Anterior cingulate cortex (tissue), 58 donors: ENCODE results near the gene RNPEP.
"Not testable (repeated sequence)": the region's sequence is repeated elsewhere in the genome, so short reads cannot be mapped to it uniquely, and the experiment has no call there.

Source experiments
- DNase-seq, 58 donors: peaks; one replicate each; lab custom pipeline; 2025; lab: John Stamatoyannopoulos, UW

The RNPEP gene

DNA sequence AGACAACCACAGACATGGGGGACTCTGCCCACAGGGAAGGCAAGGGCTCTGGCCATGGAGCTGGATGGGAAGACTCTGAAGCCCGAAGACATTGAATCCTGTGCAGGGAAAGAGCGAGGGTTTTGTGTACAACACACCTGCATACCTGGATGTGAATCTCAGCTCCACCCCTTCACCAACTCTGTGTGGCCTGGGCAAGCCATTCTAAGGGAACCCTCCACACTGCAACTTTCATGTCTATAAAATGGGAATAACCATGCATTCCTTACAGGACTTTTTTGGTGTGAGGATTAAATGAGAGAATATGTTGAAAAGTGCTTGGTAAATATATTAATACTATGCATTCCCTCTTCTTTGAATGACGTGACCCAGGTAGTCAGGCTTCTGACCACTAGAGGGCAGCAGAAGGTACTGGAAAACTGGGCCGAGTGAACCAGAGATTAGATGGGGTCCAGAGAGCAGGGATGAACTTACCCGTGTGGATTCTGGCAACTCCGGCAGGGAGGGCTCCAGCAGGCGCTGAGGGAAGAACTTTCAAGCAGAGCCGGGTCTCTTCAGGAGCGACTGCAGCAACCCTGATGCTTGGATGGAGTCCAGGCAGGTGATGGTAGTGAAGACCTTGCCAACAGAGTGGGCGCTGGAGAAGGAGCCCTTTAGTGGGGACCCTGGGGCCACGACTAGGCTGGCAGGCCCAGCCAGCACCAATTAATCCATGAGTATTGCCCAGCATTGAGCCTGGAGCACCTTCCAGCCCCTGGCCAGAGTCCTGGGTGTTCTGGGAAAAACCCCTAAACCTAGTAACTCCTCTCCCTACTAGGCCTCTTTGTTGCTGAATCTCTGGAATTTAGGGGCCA lies 27.1 kb downstream of the RNPEP start:
- peak in 52 of 58 donors; percentile 17 to 83 (median 52) for DNase-seq

DNA sequence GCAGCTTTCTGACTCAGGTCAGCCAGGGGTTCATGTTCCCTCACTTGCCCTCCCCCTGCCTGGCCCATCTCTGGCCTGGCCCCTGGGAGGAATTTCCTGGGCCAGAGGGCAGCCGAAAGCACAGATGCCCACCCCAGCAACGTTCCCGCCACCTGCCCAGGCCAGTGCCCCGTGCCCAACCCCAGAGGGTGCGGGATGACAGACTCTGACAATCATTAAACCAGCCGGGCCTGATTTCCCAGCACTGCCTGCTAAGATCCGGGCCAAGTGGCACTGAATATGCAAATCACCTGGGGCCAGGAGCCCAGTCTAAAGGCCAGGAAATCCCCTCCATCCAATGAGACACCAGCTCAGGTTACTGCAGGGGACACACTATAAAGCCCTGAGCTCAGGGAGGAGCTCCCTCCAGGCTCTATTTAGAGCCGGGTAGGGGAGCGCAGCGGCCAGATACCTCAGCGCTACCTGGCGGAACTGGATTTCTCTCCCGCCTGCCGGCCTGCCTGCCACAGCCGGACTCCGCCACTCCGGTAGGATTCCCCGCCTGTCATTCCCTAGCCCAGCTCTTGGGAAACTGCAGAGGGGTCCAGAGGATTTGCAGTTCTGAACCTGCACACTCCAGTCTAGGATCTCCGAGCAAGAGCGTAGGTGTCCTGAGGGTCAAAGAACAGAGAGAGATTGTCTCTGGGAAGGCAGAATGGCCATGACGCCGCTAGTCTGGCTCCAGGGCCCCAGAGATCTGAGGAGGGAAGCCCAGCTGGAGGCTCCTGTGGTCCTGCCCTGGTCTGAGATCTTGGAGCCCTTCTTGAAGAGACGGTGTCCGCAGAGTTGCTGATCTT lies 27.9 kb downstream of the RNPEP start, which contains the start of gene ELF3:
Gene ELF3, plus strand, starts transcription at position 408 of the 836 bp plus-strand sequence. CDS start 550 bp downstream, outside the sequence.
- no peak for DNase-seq

DNA sequence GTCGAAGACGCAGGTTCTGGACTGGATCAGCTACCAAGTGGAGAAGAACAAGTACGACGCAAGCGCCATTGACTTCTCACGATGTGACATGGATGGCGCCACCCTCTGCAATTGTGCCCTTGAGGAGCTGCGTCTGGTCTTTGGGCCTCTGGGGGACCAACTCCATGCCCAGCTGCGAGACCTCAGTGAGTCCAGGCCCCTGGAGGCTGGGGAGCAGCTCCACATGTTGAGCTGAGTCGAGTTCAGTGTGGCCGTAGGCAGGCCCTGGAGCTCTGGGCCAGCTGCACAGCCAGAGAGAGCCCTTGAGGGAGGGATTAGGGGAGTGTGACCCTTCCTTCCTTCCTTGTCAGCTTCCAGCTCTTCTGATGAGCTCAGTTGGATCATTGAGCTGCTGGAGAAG lies 29.5 kb downstream of the RNPEP start:
- DNase-seq, result no peak

DNA sequence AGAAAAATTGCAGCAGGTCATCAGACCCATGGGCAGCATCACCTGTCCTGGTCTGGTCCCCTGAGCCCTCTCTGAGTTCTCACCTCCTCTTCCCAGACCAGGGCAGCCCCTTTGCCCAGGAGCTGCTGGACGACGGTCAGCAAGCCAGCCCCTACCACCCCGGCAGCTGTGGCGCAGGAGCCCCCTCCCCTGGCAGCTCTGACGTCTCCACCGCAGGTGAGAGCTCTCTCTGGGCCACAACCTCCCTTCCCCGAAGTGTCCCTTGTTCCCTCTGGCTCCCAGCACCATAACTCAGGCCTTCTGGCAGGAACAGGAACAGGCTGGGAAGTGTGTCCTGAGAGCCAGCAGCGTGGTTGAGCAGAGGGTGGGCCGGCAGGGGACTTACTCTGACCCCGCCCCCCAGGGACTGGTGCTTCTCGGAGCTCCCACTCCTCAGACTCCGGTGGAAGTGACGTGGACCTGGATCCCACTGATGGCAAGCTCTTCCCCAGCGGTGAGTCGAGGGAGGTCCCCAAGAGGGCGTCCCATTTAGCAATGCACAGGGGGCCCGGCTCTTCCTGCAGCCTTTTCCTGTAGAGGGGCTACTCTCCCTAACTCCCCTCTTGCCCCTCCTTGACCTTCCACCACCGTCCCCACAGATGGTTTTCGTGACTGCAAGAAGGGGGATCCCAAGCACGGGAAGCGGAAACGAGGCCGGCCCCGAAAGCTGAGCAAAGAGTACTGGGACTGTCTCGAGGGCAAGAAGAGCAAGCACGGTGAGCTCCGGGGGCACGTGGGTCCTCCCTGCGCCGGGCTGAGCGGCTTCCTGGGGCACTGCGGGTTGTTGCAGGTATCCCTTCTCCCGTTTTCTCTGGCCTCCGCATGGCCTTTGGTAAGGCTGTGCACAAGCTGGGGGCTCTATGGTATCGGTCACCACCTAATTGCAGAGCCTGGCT lies 30.4 kb downstream of the RNPEP start:
- no peak for DNase-seq

DNA sequence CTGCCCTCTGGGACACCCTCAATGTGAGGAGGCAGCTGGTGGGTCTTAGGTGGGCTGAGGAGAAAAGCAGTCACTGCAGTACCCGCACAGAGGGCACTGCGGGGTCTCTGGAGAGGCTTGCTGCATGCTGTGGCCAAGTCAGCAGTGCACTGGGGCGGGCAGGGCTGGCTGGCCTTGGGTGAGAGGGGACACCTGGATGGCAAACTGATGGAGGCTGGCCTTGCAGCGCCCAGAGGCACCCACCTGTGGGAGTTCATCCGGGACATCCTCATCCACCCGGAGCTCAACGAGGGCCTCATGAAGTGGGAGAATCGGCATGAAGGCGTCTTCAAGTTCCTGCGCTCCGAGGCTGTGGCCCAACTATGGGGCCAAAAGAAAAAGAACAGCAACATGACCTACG lies 31.2 kb downstream of the RNPEP start:
- no peak for DNase-seq

DNA sequence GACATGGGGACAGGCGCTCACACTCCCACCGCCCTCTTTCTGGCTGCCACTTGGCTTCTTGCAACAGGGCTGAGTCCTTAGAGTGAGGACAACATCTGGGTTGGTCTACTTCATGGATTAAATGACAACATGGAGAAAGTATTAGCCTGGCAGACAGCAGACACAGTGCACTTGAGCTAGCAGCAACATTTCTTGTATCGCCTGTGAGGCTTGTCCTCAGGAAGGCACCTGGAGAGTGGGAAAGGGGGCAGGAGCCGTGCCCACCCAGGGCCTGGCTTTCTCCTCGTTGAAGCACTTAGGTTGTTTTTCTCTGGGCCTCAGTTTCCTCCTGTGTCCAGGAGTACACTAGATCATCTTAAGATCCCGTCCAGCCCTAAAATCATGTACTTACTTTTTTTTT lies 31.6 kb downstream of the RNPEP start:
- no peak for DNase-seq

DNA sequence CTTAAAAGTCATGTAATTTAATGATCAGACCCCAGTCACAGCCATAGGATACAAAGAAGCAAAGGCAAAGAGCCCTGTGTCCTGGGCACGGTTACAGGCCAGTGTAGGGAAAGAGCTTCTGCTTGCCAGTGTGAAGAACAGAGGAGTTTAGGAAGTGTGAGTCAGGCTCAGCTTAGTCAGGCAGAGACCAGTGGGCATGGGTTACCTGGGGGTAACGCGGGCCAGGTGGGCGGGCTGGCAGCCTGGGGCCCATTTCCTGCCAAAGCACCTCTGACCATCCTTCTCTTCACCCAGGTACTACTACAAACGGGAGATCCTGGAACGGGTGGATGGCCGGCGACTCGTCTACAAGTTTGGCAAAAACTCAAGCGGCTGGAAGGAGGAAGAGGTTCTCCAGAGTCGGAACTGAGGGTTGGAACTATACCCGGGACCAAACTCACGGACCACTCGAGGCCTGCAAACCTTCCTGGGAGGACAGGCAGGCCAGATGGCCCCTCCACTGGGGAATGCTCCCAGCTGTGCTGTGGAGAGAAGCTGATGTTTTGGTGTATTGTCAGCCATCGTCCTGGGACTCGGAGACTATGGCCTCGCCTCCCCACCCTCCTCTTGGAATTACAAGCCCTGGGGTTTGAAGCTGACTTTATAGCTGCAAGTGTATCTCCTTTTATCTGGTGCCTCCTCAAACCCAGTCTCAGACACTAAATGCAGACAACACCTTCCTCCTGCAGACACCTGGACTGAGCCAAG lies 32.6 kb downstream of the RNPEP start:
- DNase-seq, result no peak

DNA sequence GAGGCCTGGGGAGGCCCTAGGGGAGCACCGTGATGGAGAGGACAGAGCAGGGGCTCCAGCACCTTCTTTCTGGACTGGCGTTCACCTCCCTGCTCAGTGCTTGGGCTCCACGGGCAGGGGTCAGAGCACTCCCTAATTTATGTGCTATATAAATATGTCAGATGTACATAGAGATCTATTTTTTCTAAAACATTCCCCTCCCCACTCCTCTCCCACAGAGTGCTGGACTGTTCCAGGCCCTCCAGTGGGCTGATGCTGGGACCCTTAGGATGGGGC lies 33.2 kb downstream of the RNPEP start:
- DNase-seq, result no peak

DNA sequence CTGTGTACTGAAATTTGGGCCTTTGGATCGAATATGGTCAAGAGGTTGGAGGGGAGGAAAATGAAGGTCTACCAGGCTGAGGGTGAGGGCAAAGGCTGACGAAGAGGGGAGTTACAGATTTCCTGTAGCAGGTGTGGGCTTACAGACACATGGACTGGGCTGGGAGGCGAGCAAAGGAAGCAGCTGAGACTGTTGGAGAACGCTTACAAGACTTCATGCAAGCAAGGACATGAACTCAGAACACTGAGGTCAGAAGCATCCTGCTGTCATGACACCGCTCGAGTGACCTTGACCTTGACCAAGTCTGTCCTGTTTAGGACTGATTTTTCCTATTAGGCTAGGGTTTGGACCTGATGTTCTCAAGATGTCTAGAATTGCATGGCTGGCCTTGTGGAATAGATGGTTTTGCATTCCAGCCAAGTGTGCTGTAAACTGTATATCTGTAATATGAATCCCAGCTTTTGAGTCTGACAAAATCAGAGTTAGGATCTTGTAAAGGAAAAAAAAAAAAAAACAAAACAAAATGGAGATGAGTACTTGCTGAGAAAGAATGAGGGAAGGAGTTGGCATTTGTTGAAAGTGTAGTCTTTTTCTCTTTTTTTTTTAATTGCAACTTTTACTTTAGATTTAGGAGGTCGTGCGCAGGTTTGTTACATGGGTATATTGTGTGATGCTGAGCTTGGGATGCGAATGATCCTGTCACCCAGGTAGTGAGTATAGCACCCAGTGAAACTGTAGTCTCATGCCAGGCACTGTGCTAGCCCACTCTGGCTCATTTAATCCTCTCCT lies 33.8 kb downstream of the RNPEP start:
- DNase-seq, result no peak

DNA sequence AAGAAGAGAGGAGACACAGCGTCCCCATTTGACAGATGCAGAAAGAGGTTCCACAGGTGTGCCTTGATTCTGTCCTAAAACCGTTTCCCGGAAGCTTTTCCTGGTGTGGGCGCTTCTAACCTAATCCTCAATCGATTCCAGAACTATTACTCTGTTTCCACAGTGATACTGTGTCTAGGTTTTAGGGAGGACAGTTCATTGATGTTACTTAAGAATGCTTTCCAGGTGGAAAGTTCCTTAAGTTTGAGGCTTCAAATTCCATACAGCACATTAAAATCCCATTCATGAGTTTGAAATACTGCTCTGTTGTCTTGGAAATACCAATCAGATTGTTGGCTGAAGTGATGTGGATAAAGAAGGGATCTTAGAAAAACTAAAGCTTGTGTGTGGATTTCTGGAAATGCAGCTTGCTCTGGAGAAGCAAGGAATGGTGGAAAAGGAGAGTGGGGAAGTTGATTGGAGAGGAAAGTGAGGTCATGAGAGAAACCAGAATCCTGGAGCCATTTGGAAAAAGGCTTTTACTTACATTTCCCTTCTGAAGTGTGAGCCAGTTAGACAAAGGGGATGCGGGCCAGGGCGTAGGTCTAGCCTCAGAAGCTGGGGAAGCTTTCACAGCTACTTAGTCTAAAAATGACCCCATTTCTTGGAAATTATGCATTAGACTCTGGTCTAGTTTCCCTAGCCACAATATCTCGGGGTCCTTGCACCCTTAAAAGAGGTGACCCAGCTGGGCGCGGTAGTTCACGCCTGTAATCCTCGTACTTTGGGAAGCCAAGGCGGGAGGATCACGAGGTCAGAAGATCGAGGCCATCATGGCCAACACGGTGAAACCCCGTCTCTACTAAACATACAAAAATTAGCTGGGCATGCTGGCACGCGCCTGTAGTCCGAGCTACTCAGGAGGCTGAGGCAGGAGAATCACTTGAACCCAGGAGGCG lies 34.6 kb downstream of the RNPEP start:
- DNase-seq, result no peak

DNA sequence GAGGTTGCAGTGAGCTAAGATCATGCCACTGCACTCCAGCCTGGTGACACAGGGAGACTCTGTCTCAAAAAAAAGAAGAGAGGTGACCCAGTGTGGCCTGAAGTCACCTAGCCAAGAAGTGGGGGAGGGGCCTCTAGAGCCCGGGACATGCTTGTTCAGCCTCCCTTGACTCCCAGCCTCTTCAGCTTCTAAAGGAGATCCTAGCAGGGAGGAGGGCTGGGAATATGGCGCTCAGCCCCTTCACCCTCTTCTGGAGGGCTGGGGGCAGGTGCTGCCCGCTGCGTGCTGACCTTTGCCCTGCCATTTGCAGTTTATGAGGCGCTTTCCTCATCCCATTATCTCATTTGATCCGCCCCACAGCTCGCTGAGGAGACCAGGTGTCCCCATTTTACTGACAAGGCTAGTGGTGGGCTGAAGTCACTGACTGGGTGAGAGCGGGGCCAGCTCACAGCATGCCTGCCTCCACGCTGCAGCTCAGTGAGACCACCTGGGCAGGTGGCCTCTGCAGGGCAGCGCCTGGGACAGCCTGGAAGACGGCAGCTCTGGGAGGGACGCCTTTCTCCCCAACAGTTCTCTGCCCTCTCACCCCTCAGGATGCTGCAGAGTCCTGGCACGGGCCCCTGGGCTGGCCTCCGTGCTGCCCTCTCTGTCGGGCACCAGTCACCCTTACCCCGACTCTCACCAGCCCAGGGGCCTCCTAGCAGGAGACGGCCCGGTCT lies 35.5 kb downstream of the RNPEP start:
- DNase-seq, result no peak

DNA sequence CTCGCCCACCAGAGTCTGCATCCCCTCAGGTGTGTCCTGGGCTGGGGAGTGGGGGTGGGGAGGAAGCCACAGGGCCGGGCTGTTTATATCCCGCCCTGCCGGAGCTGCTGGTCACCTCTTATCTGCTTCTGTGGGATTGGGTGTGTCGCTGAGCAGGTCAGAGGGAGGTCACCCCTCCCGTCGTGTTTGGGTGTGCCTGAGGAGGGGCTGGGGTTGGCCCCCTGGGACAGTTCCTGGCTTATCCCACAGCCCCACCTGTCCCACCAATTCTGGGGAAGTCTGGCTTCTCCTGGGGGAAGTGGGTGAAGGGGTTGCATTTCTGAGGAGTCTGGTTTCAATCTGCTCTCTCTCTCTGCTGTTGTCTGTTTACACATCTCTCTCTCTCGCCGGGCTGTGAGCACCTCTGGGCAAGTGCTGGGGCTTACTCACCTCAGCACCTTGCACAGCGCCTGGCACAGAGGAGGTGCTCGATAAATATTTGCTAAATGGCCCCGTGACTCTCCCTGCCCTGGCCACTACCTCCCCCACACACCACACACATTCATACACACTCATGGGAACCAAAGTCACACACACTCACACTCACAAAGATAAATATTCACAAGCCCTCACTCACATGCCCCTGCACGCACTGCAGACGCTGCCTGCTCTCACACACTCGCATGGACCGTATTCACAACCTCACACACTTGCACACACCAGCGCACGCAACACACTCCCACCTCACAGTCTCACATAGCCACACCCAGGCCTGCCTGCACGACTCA lies 36.2 kb downstream of the RNPEP start:
- no peak for DNase-seq

DNA sequence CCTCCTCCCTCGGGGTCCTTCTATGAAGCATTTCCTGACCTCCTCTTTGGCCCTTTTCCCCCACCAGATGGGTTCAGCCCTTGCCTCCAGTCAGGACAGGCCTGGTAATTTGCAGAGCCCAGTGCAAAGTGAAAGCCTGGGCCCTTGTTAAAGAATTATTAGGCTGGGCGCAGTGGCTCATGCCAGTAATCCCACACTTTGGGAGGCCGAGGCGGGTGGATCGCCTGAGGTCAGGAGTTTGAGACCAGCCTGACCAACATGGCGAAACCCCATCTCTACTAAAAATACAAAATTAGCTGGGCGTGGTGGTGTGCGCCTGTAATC lies 36.7 kb downstream of the RNPEP start:
- DNase-seq, result not testable (repeated sequence)

DNA sequence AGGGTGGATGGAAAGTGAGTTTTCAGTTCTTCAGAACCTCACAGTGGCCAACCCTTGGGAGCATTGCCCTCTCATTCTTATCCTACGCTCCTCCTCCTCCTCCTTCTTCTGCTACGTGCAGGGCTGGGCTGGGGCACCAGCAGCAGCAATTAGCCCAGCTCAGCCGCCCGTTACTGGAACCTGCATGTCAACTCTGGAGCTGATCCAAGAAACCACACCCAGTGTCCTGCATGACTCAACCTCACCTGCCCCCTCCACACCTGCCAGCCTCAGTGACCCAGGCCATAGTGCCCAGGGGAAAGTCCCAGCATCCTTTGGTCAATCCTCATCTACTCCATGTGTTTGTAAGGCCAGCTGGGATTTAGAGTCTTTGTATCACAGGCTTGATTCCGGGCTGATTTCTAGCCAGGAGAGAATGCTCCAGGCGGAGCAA lies 40.6 kb downstream of the RNPEP start:
- peak in 3 of 58 donors; percentile 22 to 37 (median 24) for DNase-seq

DNA sequence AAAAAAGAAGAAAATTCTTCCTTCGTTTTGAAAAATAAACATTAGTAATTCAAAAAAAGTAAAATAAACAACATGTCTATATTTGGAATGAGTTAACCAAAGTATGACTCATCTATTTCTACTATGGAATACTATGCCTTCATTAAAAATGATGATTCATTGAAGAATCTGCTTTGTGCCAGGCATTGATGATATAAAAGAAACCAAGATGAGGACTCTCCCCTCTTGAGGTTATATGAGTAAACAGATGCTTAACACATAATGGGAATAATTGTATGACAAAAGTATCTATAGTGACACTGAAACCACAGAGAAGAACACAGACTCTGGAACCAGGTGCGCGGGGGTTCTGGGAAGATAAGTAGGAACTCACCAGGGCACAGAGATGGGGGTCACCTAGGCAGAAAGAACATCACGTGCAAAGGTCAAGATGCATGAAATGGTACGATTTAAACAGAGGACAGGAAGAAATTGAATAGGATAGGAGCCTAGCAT lies 46.8 kb downstream of the RNPEP start:
- no peak for DNase-seq

DNA sequence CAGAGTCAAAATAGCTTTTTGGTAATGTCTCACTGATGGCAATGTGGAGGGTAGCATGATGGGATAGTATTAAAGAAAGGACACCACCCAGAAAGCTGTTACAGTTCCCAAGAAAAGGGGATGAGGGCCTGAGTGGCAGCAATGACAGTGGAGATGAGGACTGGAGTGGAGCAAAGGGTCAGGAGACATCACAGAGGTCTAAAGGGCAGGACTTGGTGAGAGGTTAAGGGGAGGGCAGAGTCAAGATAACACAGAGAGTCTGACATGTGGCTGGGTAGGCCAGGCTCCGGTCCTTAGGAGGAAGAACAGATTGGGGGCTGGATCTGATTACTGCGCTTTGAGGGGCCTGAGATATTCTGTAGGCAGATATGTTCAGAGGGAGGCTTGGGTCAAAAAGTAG lies 47.3 kb downstream of the RNPEP start:
- DNase-seq, result no peak
